ENCODE data around the gene CLCN1.
"Not testable (repeated sequence)": the region's sequence is repeated elsewhere in the genome, so short reads cannot be mapped to it uniquely, and the experiment has no call there.

CLCN1 gene

GRCh38 chr7:143315776-143316175 lies at the start of gene CLCN1:
Gene CLCN1, plus strand, starts transcription at chr7:143316111. Its CDS starts 102 bp downstream, at chr7:143316213.
- no peak for DNase-seq (ENCODE audit: low read depth in 2 of 3, low spot score in 2 of 3)

GRCh38 chr7:143269251-143269650 lies 46.7 kb upstream of the CLCN1 start:
- DNase-seq (ENCODE audit: low read depth in 2 of 3, low spot score in 2 of 3), result no peak

GRCh38 chr7:143271240-143271639 lies 44.7 kb upstream of the CLCN1 start:
- no peak for DNase-seq (ENCODE audit: low read depth in 2 of 3, low spot score in 2 of 3)

GRCh38 chr7:143272871-143273270 lies 43.0 kb upstream of the CLCN1 start:
- DNase-seq (ENCODE audit: low read depth in 2 of 3, low spot score in 2 of 3), result no peak

GRCh38 chr7:143279186-143280098 lies 36.5 kb upstream of the CLCN1 start:
- no peak for DNase-seq (ENCODE audit: low read depth in 2 of 3, low spot score in 2 of 3)

GRCh38 chr7:143280160-143280559 lies 35.8 kb upstream of the CLCN1 start:
- DNase-seq (ENCODE audit: low read depth in 2 of 3, low spot score in 2 of 3), result no peak

- no peak for DNase-seq (ENCODE audit: low read depth in 2 of 3, low spot score in 2 of 3)
These were observed 35.3 kb upstream of the CLCN1 start for GRCh38 chr7:143280566-143280965.

GRCh38 chr7:143281529-143281928 lies 34.4 kb upstream of the CLCN1 start:
- no peak for DNase-seq (ENCODE audit: low read depth in 2 of 3, low spot score in 2 of 3)

- no peak for DNase-seq (ENCODE audit: low read depth in 2 of 3, low spot score in 2 of 3)
These were observed 33.8 kb upstream of the CLCN1 start for GRCh38 chr7:143282124-143282523.

- DNase-seq (ENCODE audit: low read depth in 2 of 3, low spot score in 2 of 3), result no peak
These were observed 32.5 kb upstream of the CLCN1 start for GRCh38 chr7:143283381-143283780.

GRCh38 chr7:143284591-143285469 lies 31.1 kb upstream of the CLCN1 start, which contains the start of gene TMEM139:
Gene TMEM139, plus strand, starts transcription at chr7:143284958. Its CDS starts 1,000 bp downstream, at chr7:143285958.
- DNase-seq (ENCODE audit: low read depth in 2 of 3, low spot score in 2 of 3), result no peak

GRCh38 chr7:143285470-143285778 lies 30.5 kb upstream of the CLCN1 start:
- DNase-seq (ENCODE audit: low read depth in 2 of 3, low spot score in 2 of 3), result no peak

GRCh38 chr7:143285806-143286521 lies 29.9 kb upstream of the CLCN1 start:
- no peak for DNase-seq (ENCODE audit: low read depth in 2 of 3, low spot score in 2 of 3)

- DNase-seq (ENCODE audit: low read depth in 2 of 3, low spot score in 2 of 3), result no peak
These were observed 29.4 kb upstream of the CLCN1 start for GRCh38 chr7:143286522-143286890.

- no peak for DNase-seq (ENCODE audit: low read depth in 2 of 3, low spot score in 2 of 3)
These were observed 28.5 kb upstream of the CLCN1 start for GRCh38 chr7:143287339-143287934.

GRCh38 chr7:143287935-143288826 lies 27.7 kb upstream of the CLCN1 start, which contains the start of gene CASP2:
Gene CASP2, plus strand, starts transcription at chr7:143288351. Its CDS starts 105 bp downstream, at chr7:143288456.
- DNase-seq (ENCODE audit: low read depth in 2 of 3, low spot score in 2 of 3), result peak; percentile 92 to 98 (median 96)

GRCh38 chr7:143288836-143289235 lies 27.1 kb upstream of the CLCN1 start:
- DNase-seq (ENCODE audit: low read depth in 2 of 3, low spot score in 2 of 3), result no peak

GRCh38 chr7:143289421-143289820 lies 26.5 kb upstream of the CLCN1 start:
- no peak for DNase-seq (ENCODE audit: low read depth in 2 of 3, low spot score in 2 of 3)

- not testable (repeated sequence) for DNase-seq (ENCODE audit: low read depth in 2 of 3, low spot score in 2 of 3)
These were observed 26.0 kb upstream of the CLCN1 start for GRCh38 chr7:143289888-143290287.

GRCh38 chr7:143290293-143290692 lies 25.6 kb upstream of the CLCN1 start:
- no peak for DNase-seq (ENCODE audit: low read depth in 2 of 3, low spot score in 2 of 3)

Data from activated CD8-positive, alpha-beta memory T cell treated with anti-CD3 and anti-CD28 coated beads for 48 hours (primary cell).